AG04449 (cell line): ENCODE results near the gene STK35.

Experiments used
- CTCF ChIA-PET: fragments of 350-600 bp; formaldehyde crosslinking; extraction: SDS; loops from one replicate; lab custom pipeline; 2021; ENCODE audit warnings: antibody characterized with exemption; lab: Yijun Ruan, JAX
- POLR2A ChIA-PET: fragments of 400-600, 350-600 bp; formaldehyde crosslinking; extraction: SDS; loops from one replicate; lab custom pipeline; 2020; ENCODE audit warnings: antibody characterized with exemption, inconsistent platforms; lab: Yijun Ruan, JAX
- DNase-seq: peaks from one replicate; pipeline ENCODE4 v3.0.0-alpha.2; 2010; ENCODE audit warnings: low read depth, low spot score
- H3K4me3 ChIP-seq: 2 replicates; pipeline ENCODE4 v1.5.1; 2011; ENCODE audit warnings: low read depth, mild to moderate bottlenecking, control low read depth, low read length
- TF ChIP-seq, protein P1 (sequence below): IDR thresholded peaks from one replicate; pipeline ENCODE4 v1.5.1; 2011; ENCODE audit warnings: mild to moderate bottlenecking, moderate library complexity, low read length, control low read depth, inconsistent platforms; ENCODE audit not compliant: insufficient read depth; ENCODE audit errors: missing control alignments

STK35 gene

GRCh38 chr20:2163757-2164156 is 62.1 kb downstream of the STK35 start:
- TF ChIP-seq, protein P1, sequence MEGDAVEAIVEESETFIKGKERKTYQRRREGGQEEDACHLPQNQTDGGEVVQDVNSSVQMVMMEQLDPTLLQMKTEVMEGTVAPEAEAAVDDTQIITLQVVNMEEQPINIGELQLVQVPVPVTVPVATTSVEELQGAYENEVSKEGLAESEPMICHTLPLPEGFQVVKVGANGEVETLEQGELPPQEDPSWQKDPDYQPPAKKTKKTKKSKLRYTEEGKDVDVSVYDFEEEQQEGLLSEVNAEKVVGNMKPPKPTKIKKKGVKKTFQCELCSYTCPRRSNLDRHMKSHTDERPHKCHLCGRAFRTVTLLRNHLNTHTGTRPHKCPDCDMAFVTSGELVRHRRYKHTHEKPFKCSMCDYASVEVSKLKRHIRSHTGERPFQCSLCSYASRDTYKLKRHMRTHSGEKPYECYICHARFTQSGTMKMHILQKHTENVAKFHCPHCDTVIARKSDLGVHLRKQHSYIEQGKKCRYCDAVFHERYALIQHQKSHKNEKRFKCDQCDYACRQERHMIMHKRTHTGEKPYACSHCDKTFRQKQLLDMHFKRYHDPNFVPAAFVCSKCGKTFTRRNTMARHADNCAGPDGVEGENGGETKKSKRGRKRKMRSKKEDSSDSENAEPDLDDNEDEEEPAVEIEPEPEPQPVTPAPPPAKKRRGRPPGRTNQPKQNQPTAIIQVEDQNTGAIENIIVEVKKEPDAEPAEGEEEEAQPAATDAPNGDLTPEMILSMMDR = no peak
- POLR2A ChIA-PET = no interaction called here
- DNase-seq = no peak
- CTCF ChIA-PET = interaction anchor here (1.8 kb wide), 1 partner anchor 9 kb away, joined by 6 read pairs; no protein-coding TSS in a partner anchor
- H3K4me3 ChIP-seq = no peak overlapping the region

DNA sequence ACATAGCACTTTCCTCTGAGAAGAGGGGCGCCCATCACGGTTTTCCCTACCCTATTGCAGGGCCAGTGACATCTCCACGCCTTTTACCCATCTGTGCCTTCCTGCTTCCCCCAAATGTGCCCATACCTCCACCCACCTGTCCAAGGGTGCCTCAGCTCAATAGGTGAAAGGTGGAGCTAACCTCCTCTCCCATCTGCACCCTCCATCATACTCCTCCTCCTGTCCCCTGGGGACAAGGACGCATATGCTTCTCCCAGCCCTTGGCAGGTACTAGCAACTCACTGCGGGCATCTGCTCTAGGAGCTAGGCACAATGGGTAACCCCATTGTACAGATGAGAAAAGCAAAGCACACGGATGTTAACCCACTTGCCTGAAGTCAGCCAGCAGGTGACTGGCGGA is 62.8 kb downstream of the STK35 start:
- no peak for DNase-seq
- TF ChIP-seq, protein P1 = no peak
- ChIA-PET CTCF (no interaction called here), POLR2A (no interaction called here)
- no peak overlapping the region for H3K4me3 ChIP-seq

GRCh38 chr20:2164966-2165365 is 63.3 kb downstream of the STK35 start:
- TF ChIP-seq, protein P1 = no peak
- CTCF ChIA-PET = no interaction called here
- no peak overlapping the region for H3K4me3 ChIP-seq
- DNase-seq = no peak
- POLR2A ChIA-PET = no interaction called here

- TF ChIP-seq, protein P1 = no peak
- POLR2A ChIA-PET = no interaction called here
- CTCF ChIA-PET = interaction anchor here (1.1 kb wide), 1 partner anchor 160 kb away, joined by 3 read pairs; no protein-coding TSS in a partner anchor
Measured at GRCh38 chr20:2165871-2166270, 64.2 kb downstream of the STK35 start.

DNA sequence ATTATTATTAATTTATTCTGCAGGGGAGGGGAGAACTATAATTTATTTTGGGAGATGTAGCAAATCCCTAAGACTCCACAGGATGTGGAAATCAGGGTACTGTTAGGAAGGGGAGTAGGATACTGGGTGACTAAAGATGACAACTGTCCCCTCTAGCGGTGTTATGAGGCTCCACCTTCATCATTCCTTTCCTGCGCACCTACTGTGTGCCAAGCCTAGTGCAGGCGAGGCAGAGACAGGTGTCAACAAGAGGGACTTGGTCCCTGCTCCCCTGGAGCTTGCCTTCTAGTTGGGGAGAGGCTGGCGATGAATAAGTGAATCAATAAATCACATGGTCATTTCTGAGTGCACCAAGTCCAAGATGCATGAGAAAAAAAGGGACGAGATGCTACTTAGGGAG is 65.5 kb downstream of the STK35 start:
- no peak overlapping the region for H3K4me3 ChIP-seq
- CTCF ChIA-PET = interaction anchor here (1.0 kb wide), 1 partner anchor 11 kb away, joined by 3 read pairs; no protein-coding TSS in a partner anchor
- POLR2A ChIA-PET = no interaction called here
- TF ChIP-seq, protein P1 = no peak
- DNase-seq = no peak

More at GRCh38 chr20:2165871-2166270, 64.2 kb downstream of the STK35 start:
- H3K4me3 ChIP-seq = no peak overlapping the region
- no peak for DNase-seq

DNA sequence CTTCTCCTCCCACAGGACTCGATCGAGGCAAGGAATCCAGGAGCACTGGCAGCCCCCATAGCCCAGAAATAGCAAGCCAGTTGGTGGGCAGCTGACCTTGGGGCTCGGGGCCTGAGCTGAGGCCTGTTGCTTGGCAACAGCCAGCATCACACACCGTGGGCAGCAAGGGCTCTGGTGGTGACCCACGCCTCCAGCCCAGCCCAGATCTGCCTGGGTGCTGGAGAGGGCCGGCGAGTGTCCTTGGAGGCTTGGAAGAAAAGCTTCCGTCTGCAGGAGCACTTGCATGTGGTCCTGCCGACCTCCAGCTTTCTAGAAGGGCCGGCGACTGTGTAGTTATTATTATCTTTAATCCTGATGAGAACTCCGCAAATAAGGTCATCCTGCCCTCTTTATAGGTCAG is 67.3 kb downstream of the STK35 start:
- ChIA-PET CTCF (interaction anchor here (0.8 to 1.4 kb wide), 4 partner anchors 60 to 204 kb away, joined by 3 to 5 read pairs (median 3); no protein-coding TSS in a partner anchor), POLR2A (no interaction called here)
- TF ChIP-seq, protein P1 = no peak
- DNase-seq = no peak
- H3K4me3 ChIP-seq = no peak overlapping the region
